Activated naive CD4-positive, alpha-beta T cell (primary cell): Measurements from ENCODE around the gene MAML2.
"Not testable (repeated sequence)": the region's sequence is repeated elsewhere in the genome, so short reads cannot be mapped to it uniquely, and the experiment has no call there.

ENCODE experiments used
- DNase-seq, 4 experiments: peaks; one replicate each; lab custom pipeline; 2025; lab: John Stamatoyannopoulos, UW

MAML2 gene

DNA sequence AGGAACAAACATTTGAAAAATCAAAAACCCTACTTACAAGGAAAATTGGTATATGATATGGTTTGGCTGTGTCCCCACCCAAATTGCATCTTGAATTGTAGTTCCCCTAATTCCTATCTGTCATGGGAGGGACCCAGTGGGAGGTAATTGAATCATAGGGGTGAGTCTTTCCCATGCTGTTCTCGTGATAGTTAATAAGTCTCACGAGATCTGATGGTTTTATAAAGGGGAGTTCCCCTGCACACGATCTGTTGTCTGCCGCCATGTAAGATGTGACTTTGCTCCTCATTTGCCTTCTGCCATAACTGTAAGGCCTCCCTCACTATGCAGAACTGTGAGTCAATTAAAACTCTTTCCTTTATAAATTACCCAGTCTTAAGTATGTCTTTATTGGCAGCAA lies 74.5 kb downstream of the MAML2 start:
- DNase-seq, result not testable (repeated sequence)

DNA sequence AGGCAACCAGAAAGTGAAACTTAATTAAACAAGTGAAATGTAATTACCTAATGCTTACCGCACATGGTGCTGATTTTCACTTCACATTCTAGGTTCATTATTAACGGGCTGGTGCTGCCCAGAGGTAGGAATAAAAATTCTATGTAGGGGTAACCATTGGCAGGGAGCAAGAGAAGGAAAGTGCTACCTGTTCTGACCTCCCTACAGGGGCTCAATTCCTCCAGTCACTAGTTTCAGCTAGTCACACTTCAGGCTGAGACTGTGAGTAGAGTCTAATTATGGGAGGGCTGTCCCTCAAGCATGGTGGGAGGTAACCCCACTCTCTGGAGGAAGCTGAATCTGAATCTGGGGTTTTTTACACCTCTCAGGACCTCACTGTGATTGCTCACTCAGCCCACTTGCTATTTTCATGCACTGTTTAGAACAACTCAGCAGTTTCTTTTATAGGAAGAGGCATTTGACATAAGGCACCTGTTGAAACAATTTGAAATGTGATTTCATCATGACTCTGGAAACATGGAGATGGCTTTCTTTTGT lies 75.4 kb downstream of the MAML2 start:
- DNase-seq, result no peak

DNA sequence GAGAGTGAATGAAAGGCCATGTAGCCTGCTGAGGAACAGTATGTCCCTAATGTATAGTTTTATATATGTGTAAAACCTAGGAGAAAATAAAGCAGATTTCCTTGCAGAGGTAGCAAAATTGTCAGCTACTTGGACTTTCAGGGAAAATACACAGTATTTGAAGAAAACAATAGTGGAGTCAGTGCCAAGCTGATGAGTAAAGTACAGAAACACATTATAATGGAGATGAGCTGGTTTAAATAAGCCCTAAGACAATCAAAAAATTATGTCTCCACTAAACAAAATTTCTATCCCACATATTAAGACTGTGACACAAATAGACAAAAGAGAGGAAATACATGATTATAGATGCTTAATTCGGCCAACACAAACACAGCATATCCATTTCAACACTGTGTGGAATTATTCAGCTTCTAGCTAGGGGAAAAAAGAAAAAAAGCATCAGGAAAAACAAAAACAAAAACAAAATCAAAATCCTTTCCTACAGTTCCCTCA lies 75.9 kb downstream of the MAML2 start:
- no peak for DNase-seq

GRCh38 chr11:96265972-96266371 lies 77.0 kb downstream of the MAML2 start:
- no peak for DNase-seq

- no peak for DNase-seq
These were observed 77.7 kb downstream of the MAML2 start for GRCh38 chr11:96265220-96265737.

DNA sequence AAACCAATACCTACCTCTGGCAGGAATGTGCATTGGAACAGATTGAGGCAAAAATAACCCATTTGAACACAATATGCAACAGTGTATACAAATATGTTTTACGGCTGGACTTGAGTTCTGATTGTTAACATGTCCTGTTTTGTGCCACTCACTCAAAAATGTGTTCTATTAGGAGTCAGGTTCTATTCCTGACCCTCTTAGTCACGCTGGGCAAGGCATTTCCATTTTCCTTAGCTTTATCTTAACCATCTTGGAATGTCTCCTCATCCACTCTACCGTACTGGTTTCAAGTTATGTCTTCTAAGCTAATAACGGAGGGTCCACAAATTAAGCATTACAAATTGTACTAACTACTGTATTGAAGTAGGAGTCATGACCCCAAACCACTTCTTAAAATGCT lies 78.6 kb downstream of the MAML2 start:
- no peak for DNase-seq

GRCh38 chr11:96263238-96263763 lies 79.7 kb downstream of the MAML2 start:
- no peak for DNase-seq

- DNase-seq, result no peak
These were observed 82.5 kb downstream of the MAML2 start for GRCh38 chr11:96260532-96260931.

- no peak for DNase-seq
These were observed 82.9 kb downstream of the MAML2 start for GRCh38 chr11:96260067-96260511.

DNA sequence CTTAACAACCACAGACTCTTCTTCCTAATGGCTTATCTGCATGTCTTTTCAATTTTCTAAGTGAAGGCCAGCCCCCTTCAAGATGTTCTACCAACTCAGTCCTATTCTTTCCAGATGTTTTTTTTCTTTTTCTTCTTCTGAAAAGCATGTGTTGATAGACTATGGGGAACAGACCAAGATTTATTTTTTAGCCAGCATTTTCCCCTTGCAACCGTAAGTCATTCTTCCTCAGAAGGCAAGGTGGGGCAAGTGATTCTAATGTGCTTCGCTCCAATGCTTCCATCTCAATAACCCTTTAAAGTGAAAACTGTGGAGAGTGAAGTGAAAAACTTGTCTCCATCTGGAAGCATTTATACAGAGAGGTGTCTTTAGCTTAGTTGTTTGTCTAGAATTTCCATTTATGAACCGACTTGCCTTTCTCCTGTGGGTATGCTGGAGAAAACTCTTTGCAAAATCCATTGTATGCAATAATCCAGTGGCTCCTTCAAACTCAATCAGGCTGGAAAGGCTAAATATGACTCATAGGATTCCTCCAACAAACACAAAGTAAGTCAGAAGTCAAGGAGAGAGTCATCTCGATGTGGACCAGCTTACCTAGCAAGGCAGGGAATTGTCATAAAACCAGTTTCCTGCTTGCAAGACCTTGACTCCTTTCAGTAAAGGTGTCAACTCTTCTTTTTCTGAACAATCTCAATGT lies 83.7 kb downstream of the MAML2 start:
- no peak for DNase-seq

DNA sequence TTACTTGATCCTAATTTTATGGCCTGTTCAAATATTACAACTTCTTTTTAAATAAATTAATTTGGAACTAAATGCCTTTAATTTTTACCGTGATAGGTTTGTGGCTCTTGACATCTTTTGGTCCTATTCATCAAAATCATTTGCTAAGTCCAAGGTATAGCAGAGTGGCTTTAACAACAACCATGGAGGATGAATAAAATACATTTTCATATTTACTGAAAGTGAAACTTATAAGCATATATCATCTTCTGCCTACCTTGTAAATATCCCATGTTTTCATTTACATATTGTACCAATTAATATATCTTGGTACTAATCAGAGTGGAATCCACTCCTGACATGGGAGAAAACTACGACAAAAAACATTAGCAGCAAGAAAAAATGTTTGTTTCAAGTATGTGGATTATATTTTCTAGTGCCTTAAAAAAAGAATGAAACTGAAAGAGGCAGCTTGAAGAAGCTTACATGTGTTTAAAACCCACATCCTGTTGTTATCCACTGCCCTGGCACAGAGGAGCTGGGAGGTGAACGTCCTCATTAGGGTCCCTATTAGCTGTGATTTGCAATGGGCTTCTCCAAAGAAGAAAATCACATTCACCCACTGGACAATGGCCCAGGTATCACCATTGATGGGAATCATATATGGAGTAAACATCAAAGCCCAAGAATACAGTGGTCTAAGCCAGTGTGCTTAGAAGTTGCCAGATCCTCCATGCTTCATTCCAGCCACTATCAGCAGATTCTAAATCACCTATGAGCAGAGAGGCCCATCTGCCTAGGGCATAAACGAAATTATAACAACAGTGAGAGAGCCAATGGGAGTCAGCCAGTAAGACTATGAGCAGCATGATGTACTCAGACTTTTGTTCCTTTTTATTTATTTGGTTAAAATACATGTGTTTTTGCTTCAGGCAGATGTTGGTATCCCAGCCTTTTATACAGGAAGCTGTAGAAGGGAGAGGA lies 84.7 kb downstream of the MAML2 start:
- peak in 2 of 4 experiments; percentile 13 to 24 for DNase-seq

- DNase-seq, result no peak
These were observed 86.0 kb downstream of the MAML2 start for GRCh38 chr11:96257036-96257435.

GRCh38 chr11:96256215-96257011 lies 86.6 kb downstream of the MAML2 start:
- no peak for DNase-seq

DNA sequence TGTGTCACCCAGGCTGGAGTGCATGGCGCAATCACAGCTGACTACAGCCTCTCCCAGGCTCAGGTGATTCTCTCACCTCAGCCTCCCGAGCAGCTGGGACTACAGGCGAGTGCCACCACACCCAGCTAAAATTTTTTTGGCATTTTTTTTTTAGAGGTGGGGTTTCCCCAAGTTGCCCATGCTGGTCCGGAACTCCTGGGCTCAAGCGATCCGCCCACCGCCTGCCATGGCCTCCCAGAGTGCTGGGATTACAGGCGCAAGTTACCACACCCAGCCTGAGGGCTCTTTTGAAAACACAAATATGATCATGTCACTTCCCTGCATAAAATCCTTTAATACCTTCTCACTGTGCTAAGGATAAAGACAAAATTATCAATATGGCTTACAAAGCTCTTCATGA lies 88.1 kb downstream of the MAML2 start:
- DNase-seq, result no peak

- no peak for DNase-seq
These were observed 88.9 kb downstream of the MAML2 start for GRCh38 chr11:96254087-96254486.

GRCh38 chr11:96246718-96247552 lies 96.1 kb downstream of the MAML2 start:
- no peak for DNase-seq

DNA sequence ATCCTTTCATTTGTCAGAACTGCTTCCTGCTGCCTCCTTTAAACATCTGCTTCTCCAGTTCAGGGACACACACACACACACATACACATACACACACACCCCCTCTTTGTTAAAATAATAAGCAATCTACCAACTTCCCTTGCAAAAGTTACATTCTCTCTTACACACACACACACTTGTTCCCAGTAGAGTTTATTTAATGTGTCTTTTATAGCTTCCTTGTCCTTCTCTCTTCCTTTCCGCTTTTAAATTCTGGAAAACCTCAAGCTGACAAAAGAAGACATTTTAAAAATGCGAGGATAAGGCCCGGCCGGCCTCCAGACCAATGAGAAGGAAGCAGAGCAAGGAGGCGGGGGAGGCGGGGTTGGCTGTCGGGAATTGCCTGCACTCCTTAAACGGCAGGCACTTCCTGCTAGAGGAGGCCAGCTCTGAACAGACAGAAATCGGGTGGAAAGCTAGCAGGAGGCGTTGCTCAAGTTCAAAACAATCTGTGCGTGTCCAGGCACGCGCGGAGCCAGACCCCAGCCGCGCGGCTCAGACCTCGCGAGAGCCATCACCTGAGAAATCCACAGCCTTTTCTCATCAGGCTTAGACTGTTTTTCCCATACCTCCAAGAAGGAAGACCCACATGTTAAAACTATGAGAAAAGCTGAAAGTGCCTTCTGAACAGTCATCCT lies 99.9 kb downstream of the MAML2 start:
- DNase-seq, result peak; percentile 22 to 56 (median 28)

DNA sequence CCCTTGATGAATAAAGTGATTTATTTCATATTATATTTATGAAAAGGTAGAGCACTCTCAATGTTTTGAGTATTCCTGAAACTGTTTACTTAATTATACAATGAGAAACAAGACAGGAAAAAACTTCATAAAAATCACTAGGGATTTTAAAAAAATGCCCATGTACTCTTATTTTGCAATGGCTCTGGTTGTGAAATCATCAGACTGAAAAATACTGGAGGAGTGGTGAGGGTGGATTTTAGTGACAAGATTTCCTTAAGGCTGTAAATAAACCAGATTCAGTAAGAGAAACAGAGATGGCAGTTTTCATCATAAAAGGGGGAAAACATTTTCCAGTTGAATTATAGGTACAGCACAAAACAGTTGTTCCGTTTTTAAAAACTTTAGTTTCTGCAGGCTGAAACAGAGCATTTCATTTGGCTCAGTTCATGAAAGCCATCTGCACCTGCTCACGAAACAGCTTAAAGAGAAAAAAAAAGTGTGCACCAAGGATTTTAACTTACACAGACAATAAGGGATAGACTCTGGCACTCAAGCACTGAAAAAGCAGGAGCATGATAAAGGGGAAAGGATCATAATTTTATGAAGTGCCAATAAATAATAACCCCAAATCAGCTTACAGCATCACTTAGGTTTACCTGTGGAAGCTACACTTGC lies 100.7 kb downstream of the MAML2 start:
- DNase-seq, result no peak

- no peak for DNase-seq
These were observed 101.6 kb downstream of the MAML2 start for GRCh38 chr11:96241331-96241841.
